Glomerular visceral epithelial cell (primary cell): ENCODE measurements around the gene CLIC6.
"Not testable (repeated sequence)": the region's sequence is repeated elsewhere in the genome, so short reads cannot be mapped to it uniquely, and the experiment has no call there.

Experiments
- DNase-seq: peaks from one replicate; pipeline ENCODE4 v3.0.0-alpha.2; 2016; ENCODE audit errors: extremely low spot score

CLIC6 gene

DNA sequence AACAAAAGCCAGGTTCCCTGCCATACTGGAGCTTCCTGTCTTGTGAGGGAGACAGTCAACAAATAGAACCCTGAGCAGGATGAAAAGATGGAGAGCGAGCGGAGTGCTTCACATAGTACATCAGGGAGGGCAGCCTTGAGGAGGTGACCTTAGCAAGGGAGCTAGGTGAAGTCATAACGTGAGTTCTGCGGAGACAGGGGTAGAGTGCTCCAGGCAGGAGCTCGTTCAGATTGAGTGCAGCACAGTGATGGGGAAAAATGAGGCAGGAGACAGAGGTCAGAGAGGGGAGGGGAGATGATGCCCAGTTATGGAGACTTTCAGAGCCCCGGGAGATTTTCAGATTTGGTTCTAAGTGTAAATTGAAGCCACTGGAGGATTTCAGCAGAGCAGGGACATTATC is 15.3 kb upstream of the CLIC6 start:
- DNase-seq: no peak

- DNase-seq: no peak
Observed at GRCh38 chr21:34661848-34662247, 6.9 kb upstream of the CLIC6 start.

- no peak for DNase-seq
Observed at GRCh38 chr21:34667761-34668160, 1.0 kb upstream of the CLIC6 start.

GRCh38 chr21:34669149-34669879 is 520 bp downstream of the CLIC6 start:
- no peak for DNase-seq

- not testable (repeated sequence) for DNase-seq
Observed at GRCh38 chr21:34669880-34670219, 1.1 kb downstream of the CLIC6 start.

GRCh38 chr21:34670220-34670961 is 1.6 kb downstream of the CLIC6 start:
- DNase-seq: no peak

GRCh38 chr21:34670962-34671348 is 2.2 kb downstream of the CLIC6 start:
- DNase-seq: no peak

- DNase-seq: no peak
Observed at GRCh38 chr21:34671462-34671861, 2.7 kb downstream of the CLIC6 start.

GRCh38 chr21:34671891-34672290 is 3.1 kb downstream of the CLIC6 start:
- no peak for DNase-seq

- no peak for DNase-seq
Observed at GRCh38 chr21:34673006-34673405, 4.2 kb downstream of the CLIC6 start.

GRCh38 chr21:34674468-34674867 is 5.7 kb downstream of the CLIC6 start:
- DNase-seq: no peak

DNA sequence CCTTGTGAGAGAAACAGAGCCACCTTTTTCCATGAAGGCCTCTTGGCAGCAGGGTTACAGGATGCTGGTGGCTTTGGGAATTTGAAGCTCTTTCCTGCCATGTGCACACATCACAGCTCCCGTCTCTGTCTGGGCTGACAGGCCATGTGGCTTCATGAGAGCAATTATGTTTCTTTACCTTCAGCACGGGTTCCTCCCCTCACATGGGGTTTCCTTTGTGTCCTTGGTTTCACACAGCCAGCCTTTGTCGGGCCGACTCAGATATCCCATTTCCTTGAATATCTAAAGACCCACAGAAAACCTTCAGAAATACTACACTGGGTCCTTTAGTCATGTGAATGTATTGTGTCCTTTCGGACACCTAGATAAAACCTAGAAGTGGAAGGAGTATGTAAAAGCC is 7.1 kb downstream of the CLIC6 start:
- no peak for DNase-seq

DNA sequence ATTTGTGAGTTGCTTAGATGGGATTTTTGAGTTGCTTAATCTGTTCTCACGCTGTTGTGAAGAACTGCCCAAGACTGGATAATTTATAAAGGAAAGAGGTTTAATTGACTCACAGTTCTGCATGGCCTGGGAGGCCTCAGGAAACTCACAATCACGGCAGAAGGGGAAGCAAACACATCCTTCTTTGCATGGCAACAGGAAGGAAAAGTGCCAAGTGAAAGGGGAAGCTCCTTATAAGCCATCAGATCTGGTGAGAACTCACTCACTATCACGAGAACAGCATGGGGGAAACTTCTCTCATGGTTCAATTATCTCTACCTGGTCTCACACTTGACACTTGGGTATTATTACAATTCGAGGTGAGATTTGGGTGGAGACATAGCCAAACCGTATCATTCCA is 10.3 kb downstream of the CLIC6 start:
- no peak for DNase-seq

DNA sequence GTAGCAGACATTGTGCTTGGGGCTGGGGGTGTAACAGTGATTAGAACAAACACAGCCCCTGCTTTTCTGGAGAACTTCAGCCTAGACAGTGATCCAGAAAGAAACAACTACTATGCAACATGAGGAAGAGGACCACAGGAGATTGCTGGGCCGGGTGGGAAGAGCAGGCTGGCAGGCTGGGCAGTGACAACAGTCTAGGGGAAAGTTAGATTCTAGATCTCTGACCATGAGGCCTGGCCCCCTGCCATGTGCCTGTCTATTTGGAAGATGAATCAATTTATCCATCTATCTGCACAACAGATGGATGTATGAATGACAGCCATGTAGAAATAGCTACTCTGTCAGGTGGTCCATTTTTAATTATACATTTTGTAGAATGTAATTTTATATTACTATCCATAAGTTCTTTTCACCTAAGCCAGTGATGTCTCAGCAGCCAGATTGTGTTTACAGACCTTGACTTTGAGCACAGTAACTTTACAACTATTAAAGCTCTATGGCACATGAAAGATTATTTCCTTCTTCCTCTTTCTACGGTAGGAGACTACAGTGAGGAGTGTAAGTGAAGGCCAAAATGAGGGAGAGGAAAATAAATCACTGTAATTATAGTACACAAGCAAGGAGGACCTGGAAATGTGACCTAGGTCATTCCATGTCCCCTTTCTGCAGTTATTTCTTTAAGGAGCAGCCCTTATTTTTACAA is 15.5 kb downstream of the CLIC6 start:
- no peak for DNase-seq

GRCh38 chr21:34687065-34687464 is 18.3 kb downstream of the CLIC6 start:
- DNase-seq: no peak

DNA sequence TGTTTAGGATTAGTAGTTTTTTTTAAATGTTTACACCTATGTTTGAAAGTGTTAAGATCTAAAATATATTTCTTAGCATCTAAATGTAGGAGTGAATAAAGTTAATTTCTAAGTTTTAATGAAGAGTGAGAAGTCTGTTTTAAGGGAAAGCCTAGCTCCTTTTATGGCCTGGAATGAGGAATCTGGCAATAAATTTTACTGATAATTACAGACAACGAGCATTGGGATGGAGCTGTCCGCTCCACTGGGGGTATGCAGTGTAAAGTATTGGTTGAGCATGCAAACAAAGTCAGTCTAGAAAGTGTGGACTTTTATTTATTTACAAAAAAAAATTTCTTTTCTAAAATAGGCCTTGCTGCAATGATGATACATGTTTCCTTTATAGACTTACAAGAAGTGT is 19.0 kb downstream of the CLIC6 start:
- DNase-seq: no peak

DNA sequence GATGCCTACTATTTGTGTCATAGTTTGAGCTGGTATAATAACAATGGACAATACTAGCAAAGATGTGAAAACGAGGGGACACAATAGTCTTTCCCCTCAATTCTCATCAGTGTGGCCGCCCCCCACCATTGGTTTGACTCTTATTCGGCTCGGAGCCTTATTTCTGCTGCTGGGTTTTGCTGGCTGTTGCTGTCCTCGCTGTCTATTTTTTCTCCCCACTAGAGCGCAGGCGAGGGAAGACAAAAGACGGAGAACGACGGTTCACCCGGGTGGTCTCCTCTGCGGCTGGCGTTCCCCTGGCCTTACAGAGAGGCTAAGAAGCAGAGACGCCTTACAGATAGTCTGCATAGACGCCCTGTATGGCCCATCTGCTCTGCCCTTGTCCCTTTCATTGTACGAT is 19.4 kb downstream of the CLIC6 start:
- DNase-seq: no peak

- no peak for DNase-seq
Observed at GRCh38 chr21:34688715-34689114, 19.9 kb downstream of the CLIC6 start.

GRCh38 chr21:34690041-34690792 is 21.4 kb downstream of the CLIC6 start:
- no peak for DNase-seq

DNA sequence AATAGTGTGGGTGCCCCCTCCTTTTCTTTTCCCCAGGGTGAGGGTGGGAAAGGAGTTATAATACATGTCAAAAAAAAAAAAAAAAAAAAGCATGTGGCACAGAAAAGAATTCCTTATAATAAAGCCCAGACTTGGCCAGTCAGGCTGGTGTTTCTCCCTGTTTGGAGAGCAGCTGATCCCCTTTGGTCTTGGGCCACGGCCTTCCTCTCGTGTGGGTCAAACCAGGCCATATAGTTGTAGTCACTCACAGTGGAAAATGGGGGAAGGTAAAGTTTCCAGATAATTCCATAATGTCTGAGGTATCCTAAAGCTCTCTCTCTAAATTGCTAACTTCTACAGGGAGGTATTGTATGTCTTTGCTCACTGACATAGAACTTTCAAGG is 22.0 kb downstream of the CLIC6 start:
- DNase-seq: no peak

DNA sequence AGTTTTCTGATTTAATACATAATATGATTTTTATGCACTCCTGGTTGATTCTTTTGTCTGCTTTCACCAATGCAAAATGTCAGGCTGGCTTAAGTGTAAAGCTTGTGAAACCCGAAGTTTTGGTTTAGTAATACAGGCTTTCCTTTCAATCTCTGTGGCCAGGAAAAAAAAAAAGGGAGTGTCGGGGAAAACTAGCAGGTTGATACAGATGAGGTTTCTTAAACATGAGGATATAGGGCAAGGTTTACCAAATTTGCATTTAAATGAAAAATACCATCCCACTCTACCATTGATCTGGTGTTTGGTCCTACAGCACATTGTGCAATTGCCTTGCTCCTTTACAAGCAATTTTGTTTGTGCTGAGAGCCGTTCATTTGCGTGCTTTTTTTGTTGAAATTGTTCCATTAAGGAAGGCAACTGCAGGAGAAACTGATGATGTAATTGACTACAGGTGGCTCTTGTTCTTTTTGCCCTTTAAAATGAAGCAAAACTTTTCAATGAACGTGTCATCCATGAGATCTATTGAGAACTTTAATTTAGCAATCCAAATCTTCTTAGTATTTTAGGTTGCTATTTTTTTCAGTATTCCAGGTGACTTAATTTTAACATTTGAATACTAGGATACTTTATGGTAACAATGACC is 22.7 kb downstream of the CLIC6 start:
- no peak for DNase-seq
